GM20000 (cell line): ENCODE measurements around the gene TRAPPC14.

ENCODE experiments used
- DNase-seq: peaks from one replicate; pipeline ENCODE4 v3.0.0; 2012; ENCODE audit warnings: low spot score
- TF ChIP-seq, protein P1 (sequence below): IDR thresholded peaks from 2 replicates; pipeline ENCODE4 v1.5.1; 2012; ENCODE audit warnings: mild to moderate bottlenecking, control low read depth; ENCODE audit errors: extremely low read depth, missing control alignments

Gene TRAPPC14

DNA sequence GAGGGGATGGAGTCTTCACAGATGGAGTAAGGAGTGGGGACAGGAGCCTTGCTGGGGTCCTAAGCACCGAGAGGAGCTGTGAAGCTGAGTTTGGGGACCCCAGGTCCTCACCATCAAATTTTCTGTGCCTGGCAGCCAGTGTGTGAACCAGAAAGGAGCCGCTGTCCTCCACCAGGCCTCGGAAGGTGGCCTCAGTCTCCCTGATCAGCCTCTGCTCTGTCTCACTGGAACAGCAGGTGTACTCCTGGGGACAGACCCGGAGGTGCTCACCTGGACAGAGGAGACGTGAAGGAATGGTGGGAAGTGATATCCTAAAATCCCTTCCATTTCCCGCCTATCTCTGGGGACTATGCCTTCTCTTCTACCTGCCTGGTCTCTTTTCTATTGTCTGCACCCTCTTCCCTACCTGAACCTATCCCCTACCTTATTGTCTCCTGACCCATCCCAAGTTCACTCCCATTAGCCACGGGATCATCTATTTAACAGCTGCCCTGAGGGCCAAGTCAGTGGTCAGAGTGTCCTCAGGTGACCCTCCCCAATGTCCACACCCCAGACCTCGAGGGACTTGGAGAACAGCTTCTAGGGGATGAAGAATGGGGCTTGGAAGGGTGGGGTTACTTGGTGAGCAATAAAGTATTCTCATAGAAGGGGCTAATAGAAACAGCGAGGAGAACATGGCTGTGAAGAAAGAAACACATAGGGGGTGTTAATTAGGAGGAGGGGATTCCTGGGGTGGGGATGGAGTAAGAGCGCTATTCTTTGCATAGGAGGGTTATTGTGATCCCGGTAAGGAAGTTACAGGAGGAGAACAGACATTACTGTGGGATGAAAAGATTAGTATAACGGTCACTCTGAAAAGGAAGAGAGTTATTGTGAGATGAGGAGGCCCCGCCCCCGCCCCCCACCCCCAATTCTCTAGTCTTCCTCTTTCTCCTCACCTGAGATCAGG, 17.8 kb upstream of the TRAPPC14 start:
- TF ChIP-seq, protein P1, sequence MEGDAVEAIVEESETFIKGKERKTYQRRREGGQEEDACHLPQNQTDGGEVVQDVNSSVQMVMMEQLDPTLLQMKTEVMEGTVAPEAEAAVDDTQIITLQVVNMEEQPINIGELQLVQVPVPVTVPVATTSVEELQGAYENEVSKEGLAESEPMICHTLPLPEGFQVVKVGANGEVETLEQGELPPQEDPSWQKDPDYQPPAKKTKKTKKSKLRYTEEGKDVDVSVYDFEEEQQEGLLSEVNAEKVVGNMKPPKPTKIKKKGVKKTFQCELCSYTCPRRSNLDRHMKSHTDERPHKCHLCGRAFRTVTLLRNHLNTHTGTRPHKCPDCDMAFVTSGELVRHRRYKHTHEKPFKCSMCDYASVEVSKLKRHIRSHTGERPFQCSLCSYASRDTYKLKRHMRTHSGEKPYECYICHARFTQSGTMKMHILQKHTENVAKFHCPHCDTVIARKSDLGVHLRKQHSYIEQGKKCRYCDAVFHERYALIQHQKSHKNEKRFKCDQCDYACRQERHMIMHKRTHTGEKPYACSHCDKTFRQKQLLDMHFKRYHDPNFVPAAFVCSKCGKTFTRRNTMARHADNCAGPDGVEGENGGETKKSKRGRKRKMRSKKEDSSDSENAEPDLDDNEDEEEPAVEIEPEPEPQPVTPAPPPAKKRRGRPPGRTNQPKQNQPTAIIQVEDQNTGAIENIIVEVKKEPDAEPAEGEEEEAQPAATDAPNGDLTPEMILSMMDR = no peak
- DNase-seq = no peak

GRCh38 chr7:100175296-100175935, 16.9 kb upstream of the TRAPPC14 start:
- TF ChIP-seq, protein P1 = no peak

DNA sequence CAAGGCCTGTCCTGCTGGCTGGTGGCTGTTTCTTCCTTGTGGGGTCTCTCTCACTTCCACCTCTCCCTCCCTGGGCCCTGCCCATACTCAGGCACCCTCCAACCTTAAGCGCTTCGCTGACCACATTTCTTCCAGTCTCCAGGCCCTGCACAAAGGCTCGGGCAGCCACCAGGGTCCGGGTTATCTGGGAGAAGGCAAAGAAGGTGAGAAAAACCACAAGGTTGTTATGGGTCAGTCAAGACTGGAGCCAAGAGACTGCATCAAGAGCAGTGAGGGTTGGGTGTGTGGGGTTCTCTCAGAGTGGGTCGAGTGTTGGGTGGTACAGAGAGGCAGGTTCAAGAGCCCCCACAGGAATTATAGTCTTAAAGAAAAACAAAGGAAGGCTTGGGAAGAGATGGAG, 16.1 kb upstream of the TRAPPC14 start:
- no peak for DNase-seq
- TF ChIP-seq, protein P1 = no peak

More at GRCh38 chr7:100175296-100175935, 16.9 kb upstream of the TRAPPC14 start:
- no peak for DNase-seq

DNA sequence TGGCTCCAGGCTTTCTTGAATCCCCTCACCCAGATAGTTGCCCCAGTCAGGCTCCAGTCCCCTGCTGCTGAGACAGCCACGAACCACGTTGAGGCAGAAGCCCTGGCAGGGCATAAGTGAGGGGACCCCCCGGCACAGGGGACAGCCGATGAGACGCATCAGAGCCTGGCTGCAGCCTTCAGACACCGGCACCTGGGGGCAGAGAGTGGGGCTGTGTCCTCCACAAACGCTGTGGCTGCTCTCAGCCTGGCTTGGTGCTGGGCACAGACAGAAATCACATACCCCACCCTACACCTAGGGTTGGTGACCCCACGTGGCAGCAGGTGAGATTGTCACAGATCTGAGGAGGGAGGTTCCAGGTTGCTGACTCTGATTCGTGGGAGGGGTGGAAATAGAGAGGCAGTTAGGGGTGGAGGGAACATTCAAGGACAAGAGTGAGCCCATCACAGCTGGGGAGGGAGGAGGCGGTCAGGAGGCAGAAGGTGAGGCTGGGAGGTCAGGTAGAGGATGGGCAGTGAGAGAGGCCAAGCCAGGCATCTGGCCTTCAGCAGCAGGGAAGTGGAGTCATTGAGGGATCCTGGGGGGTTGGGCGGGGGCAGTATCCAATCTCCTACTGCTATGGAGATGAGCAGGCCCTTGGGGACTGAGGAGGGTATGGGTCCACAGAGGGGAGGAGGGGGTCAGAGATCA, 15.4 kb upstream of the TRAPPC14 start:
- DNase-seq = peak; percentile 12
- TF ChIP-seq, protein P1 = no peak

- TF ChIP-seq, protein P1 = no peak
- peak; percentile 25 for DNase-seq
These were observed 13.3 kb upstream of the TRAPPC14 start for GRCh38 chr7:100171840-100172239.

GRCh38 chr7:100171087-100171681, 12.7 kb upstream of the TRAPPC14 start:
- peak; percentile 71 for DNase-seq

More at GRCh38 chr7:100171087-100171681, 12.7 kb upstream of the TRAPPC14 start:
- TF ChIP-seq, protein P1 = no peak
